Activated CD4-positive, alpha-beta T cell treated with anti-CD3 and anti-CD28 coated beads, Interleukin-2, amount 10 ng/mL, durations not matched to agents 7 days and 5 days (primary cell): Measurements from ENCODE around the gene FAM222A. TPM values are rescaled to one million over a fixed set of nuclear protein-coding genes. Genes with fewer than 3 reads are reported as not detected.

ENCODE experiments used
- CTCF ChIA-PET: fragments of 350-600 bp; sonication (Branson Sonifier 250); formaldehyde crosslinking; loops from one replicate; lab custom pipeline; 2021; ENCODE audit warnings: antibody characterized with exemption; lab: Charles Lee
- POLR2A ChIA-PET: fragments of 350-600 bp; sonication (Branson Sonifier 250); formaldehyde crosslinking; loops from one replicate; lab custom pipeline; 2021; ENCODE audit warnings: antibody characterized with exemption; lab: Charles Lee
- DNase-seq: peaks from one replicate; pipeline ENCODE4 v3.0.0-alpha.2; 2020
- H3K27ac Mint-ChIP-seq: one replicate; pipeline ENCODE4 v1.8.0; 2021; ENCODE audit warnings: mild to moderate bottlenecking, moderate library complexity, mixed read lengths
- H3K27me3 Mint-ChIP-seq: one replicate; pipeline ENCODE4 v1.8.0; 2021; ENCODE audit warnings: mixed read lengths
- H3K36me3 Mint-ChIP-seq: one replicate; pipeline ENCODE4 v1.8.0; 2021; ENCODE audit warnings: low read depth, mixed read lengths
- H3K4me1 Mint-ChIP-seq: one replicate; pipeline ENCODE4 v1.8.0; 2021; ENCODE audit warnings: mixed read lengths
- H3K4me3 Mint-ChIP-seq: one replicate; pipeline ENCODE4 v1.8.0; 2021; ENCODE audit warnings: mild to moderate bottlenecking, moderate library complexity, mixed read lengths
- H3K9me3 Mint-ChIP-seq: one replicate; pipeline ENCODE4 v1.8.0; 2021; ENCODE audit warnings: mixed read lengths
- total RNA-seq, 2 experiments: library from RNA; stranded (reverse); gene quantifications; one replicate each; pipeline ENCODE4 v1.2.3, GENCODE V29; 2021

The FAM222A gene
- total RNA-seq, 2 experiments from 2014 or later = 0.52 to 0.73 TPM

- no peak overlapping the region for H3K4me3 Mint-ChIP-seq
- H3K4me1 Mint-ChIP-seq = no peaks in the 10 kb centered on the region
- no peaks in the 10 kb centered on the region for H3K36me3 Mint-ChIP-seq
- CTCF ChIA-PET = interaction anchor here (0.6 to 1.4 kb wide), 3 partner anchors 13 to 612 kb away, joined by 3 to 5 read pairs (median 3); no protein-coding TSS in a partner anchor
- H3K9me3 Mint-ChIP-seq = no peaks in the 10 kb centered on the region
- no peaks in the 10 kb centered on the region for H3K27me3 Mint-ChIP-seq
- POLR2A ChIA-PET = no interaction called here
- H3K27ac Mint-ChIP-seq = no peak overlapping the region
- DNase-seq = no peak
Observed at GRCh38 chr12:109725321-109726105, 11.9 kb downstream of the FAM222A start.

GRCh38 chr12:109726106-109726497, 12.5 kb downstream of the FAM222A start:
- no peak for DNase-seq
- Mint-ChIP-seq H3K4me3 (no peak overlapping the region), H3K36me3 (no peaks in the 10 kb centered on the region), H3K9me3 (no peaks in the 10 kb centered on the region), H3K27me3 (no peaks in the 10 kb centered on the region), H3K4me1 (no peaks in the 10 kb centered on the region), H3K27ac (no peak overlapping the region)
- CTCF ChIA-PET = interaction anchor here (0.6 to 1.4 kb wide), 4 partner anchors 8 to 612 kb away, joined by 3 to 5 read pairs (median 4); no protein-coding TSS in a partner anchor
- POLR2A ChIA-PET = no interaction called here

- Mint-ChIP-seq H3K9me3 (no peaks in the 10 kb centered on the region), H3K36me3 (no peaks in the 10 kb centered on the region), H3K4me1 (no peaks in the 10 kb centered on the region), H3K27me3 (no peaks in the 10 kb centered on the region), H3K4me3 (no peak overlapping the region), H3K27ac (no peak overlapping the region)
- DNase-seq = no peak
- POLR2A ChIA-PET = no interaction called here
- CTCF ChIA-PET = interaction anchor here (0.6 to 1.1 kb wide), 3 partner anchors 7 to 613 kb away, joined by 3 to 5 read pairs (median 4); no protein-coding TSS in a partner anchor
Observed at GRCh38 chr12:109726511-109727038, 12.9 kb downstream of the FAM222A start.

GRCh38 chr12:109727039-109727723, 13.6 kb downstream of the FAM222A start:
- Mint-ChIP-seq H3K27me3 (no peaks in the 10 kb centered on the region), H3K4me3 (no peak overlapping the region), H3K9me3 (no peaks in the 10 kb centered on the region), H3K4me1 (no peaks in the 10 kb centered on the region), H3K27ac (no peak overlapping the region), H3K36me3 (no peaks in the 10 kb centered on the region)
- POLR2A ChIA-PET = no interaction called here
- DNase-seq = no peak
- CTCF ChIA-PET = no interaction called here

GRCh38 chr12:109727746-109728726, 14.4 kb downstream of the FAM222A start:
- CTCF ChIA-PET = no interaction called here

GRCh38 chr12:109728921-109729320, 15.3 kb downstream of the FAM222A start:
- DNase-seq = no peak
- Mint-ChIP-seq H3K27me3 (no peaks in the 10 kb centered on the region), H3K9me3 (no peaks in the 10 kb centered on the region), H3K36me3 (no peaks in the 10 kb centered on the region), H3K4me3 (no peak overlapping the region), H3K27ac (no peak overlapping the region), H3K4me1 (no peaks in the 10 kb centered on the region)
- ChIA-PET CTCF (no interaction called here), POLR2A (no interaction called here)

More at GRCh38 chr12:109727746-109728726, 14.4 kb downstream of the FAM222A start:
- no peaks in the 10 kb centered on the region for H3K27me3 Mint-ChIP-seq
- DNase-seq = no peak
- H3K9me3 Mint-ChIP-seq = no peaks in the 10 kb centered on the region
- H3K27ac Mint-ChIP-seq = no peak overlapping the region
- H3K4me1 Mint-ChIP-seq = no peaks in the 10 kb centered on the region
- H3K36me3 Mint-ChIP-seq = no peaks in the 10 kb centered on the region
- no peak overlapping the region for H3K4me3 Mint-ChIP-seq
- POLR2A ChIA-PET = no interaction called here

GRCh38 chr12:109729371-109729781, 15.8 kb downstream of the FAM222A start:
- Mint-ChIP-seq H3K36me3 (no peaks in the 10 kb centered on the region), H3K4me3 (no peak overlapping the region), H3K4me1 (no peaks in the 10 kb centered on the region), H3K27ac (no peak overlapping the region), H3K9me3 (no peaks in the 10 kb centered on the region), H3K27me3 (no peaks in the 10 kb centered on the region)
- ChIA-PET CTCF (no interaction called here), POLR2A (no interaction called here)
- DNase-seq = no peak

GRCh38 chr12:109729801-109730200, 16.2 kb downstream of the FAM222A start:
- POLR2A ChIA-PET = no interaction called here
- H3K27ac Mint-ChIP-seq = no peak overlapping the region
- no peaks in the 10 kb centered on the region for H3K36me3 Mint-ChIP-seq

GRCh38 chr12:109730306-109731145, 16.9 kb downstream of the FAM222A start:
- H3K27ac Mint-ChIP-seq = no peak overlapping the region
- CTCF ChIA-PET = no interaction called here
- H3K27me3 Mint-ChIP-seq = peaks cover 10% of the 10 kb centered on the region
- POLR2A ChIA-PET = no interaction called here
- H3K4me3 Mint-ChIP-seq = no peak overlapping the region
- no peaks in the 10 kb centered on the region for H3K9me3 Mint-ChIP-seq
- H3K36me3 Mint-ChIP-seq = no peaks in the 10 kb centered on the region
- no peak for DNase-seq
- no peaks in the 10 kb centered on the region for H3K4me1 Mint-ChIP-seq

More at GRCh38 chr12:109729801-109730200, 16.2 kb downstream of the FAM222A start:
- Mint-ChIP-seq H3K4me1 (no peaks in the 10 kb centered on the region), H3K9me3 (no peaks in the 10 kb centered on the region), H3K27me3 (peaks cover 3% of the 10 kb centered on the region), H3K4me3 (no peak overlapping the region)
- CTCF ChIA-PET = no interaction called here
- no peak for DNase-seq

GRCh38 chr12:109731231-109731731, 17.7 kb downstream of the FAM222A start:
- no peaks in the 10 kb centered on the region for H3K36me3 Mint-ChIP-seq
- H3K4me3 Mint-ChIP-seq = no peak overlapping the region
- peaks cover 12% of the 10 kb centered on the region for H3K27me3 Mint-ChIP-seq
- ChIA-PET POLR2A (no interaction called here), CTCF (interaction anchor here (0.6 kb wide), 1 partner anchor 250 kb away, joined by 3 read pairs; no protein-coding TSS in a partner anchor)
- no peaks in the 10 kb centered on the region for H3K9me3 Mint-ChIP-seq
- no peaks in the 10 kb centered on the region for H3K4me1 Mint-ChIP-seq
- H3K27ac Mint-ChIP-seq = no peak overlapping the region
- no peak for DNase-seq

- Mint-ChIP-seq H3K27me3 (peaks cover 16% of the 10 kb centered on the region), H3K4me1 (no peaks in the 10 kb centered on the region), H3K27ac (no peak overlapping the region), H3K9me3 (no peaks in the 10 kb centered on the region), H3K4me3 (no peak overlapping the region), H3K36me3 (no peaks in the 10 kb centered on the region)
- no peak for DNase-seq
- POLR2A ChIA-PET = no interaction called here
- CTCF ChIA-PET = interaction anchor here (0.6 kb wide), 1 partner anchor 250 kb away, joined by 3 read pairs; no protein-coding TSS in a partner anchor
Observed at GRCh38 chr12:109731806-109732205, 18.2 kb downstream of the FAM222A start.
